Progenitor cell of endocrine pancreas (in vitro differentiated cells): ENCODE data around the gene ST6GALNAC4. TPM values are rescaled to one million over a fixed set of nuclear protein-coding genes. Genes with fewer than 3 reads are reported as not detected.

Experiments
- DNase-seq: peaks from one replicate; pipeline ENCODE4 v3.0.0; 2021; ENCODE audit warnings: low spot score; ENCODE audit not compliant: unreplicated experiment
- H3K27ac Mint-ChIP-seq: 2 replicates; pipeline ENCODE4 v1.8.0; 2021; ENCODE audit warnings: mild to moderate bottlenecking, moderate library complexity, mixed read lengths
- H3K27me3 Mint-ChIP-seq: 2 replicates; pipeline ENCODE4 v1.8.0; 2021; ENCODE audit warnings: mixed read lengths
- H3K36me3 Mint-ChIP-seq: 2 replicates; pipeline ENCODE4 v1.8.0; 2022; ENCODE audit warnings: mixed read lengths; ENCODE audit not compliant: insufficient read depth
- H3K4me1 Mint-ChIP-seq: 2 replicates; pipeline ENCODE4 v1.8.0; 2021; ENCODE audit warnings: low read depth, mixed read lengths
- H3K4me3 Mint-ChIP-seq: 2 replicates; pipeline ENCODE4 v1.8.0; 2021; ENCODE audit warnings: low read depth, mild to moderate bottlenecking, moderate library complexity, mixed read lengths
- H3K9me3 Mint-ChIP-seq: 2 replicates; pipeline ENCODE4 v1.8.0; 2021; ENCODE audit warnings: low read depth, mixed read lengths
- CTCF ChIP-seq: fragments of 200-600 bp; sonication (generic); IDR thresholded peaks from one replicate; pipeline ENCODE4 v1.5.0; 2021; ENCODE audit warnings: antibody characterized with exemption, mild to moderate bottlenecking; ENCODE audit not compliant: unreplicated experiment
- total RNA-seq: library from RNA; stranded (reverse); gene quantifications from 2 replicates; pipeline ENCODE4 v1.2.1, GENCODE V29; 2021

Gene ST6GALNAC4
- total RNA-seq, 1 donor from 2014 or later, result 7.7 TPM

- no peak overlapping the region for H3K27ac Mint-ChIP-seq
- H3K4me1 Mint-ChIP-seq, result peaks cover 15% of the 10 kb centered on the region
- no peak for TF ChIP-seq CTCF
- H3K27me3 Mint-ChIP-seq, result no peaks in the 10 kb centered on the region
- no peak for DNase-seq
- H3K9me3 Mint-ChIP-seq, result no peaks in the 10 kb centered on the region
- H3K4me3 Mint-ChIP-seq, result no peak overlapping the region
- peaks cover 12% of the 10 kb centered on the region for H3K36me3 Mint-ChIP-seq
These were observed 25.0 kb upstream of the ST6GALNAC4 start for GRCh38 chr9:127941961-127942215.

- Mint-ChIP-seq H3K36me3 (peaks cover 12% of the 10 kb centered on the region), H3K27ac (no peak overlapping the region), H3K9me3 (no peaks in the 10 kb centered on the region), H3K4me3 (no peak overlapping the region), H3K27me3 (no peaks in the 10 kb centered on the region), H3K4me1 (peaks cover 19% of the 10 kb centered on the region)
- no peak for DNase-seq
- TF ChIP-seq CTCF, result no peak
These were observed 24.5 kb upstream of the ST6GALNAC4 start for GRCh38 chr9:127941062-127941960.

- TF ChIP-seq CTCF, result no peak
- H3K4me3 Mint-ChIP-seq, result peak overlapping the region; percentile 16
- H3K36me3 Mint-ChIP-seq, result peaks cover 12% of the 10 kb centered on the region
- no peaks in the 10 kb centered on the region for H3K27me3 Mint-ChIP-seq
- DNase-seq, result no peak
- H3K9me3 Mint-ChIP-seq, result no peaks in the 10 kb centered on the region
- no peak overlapping the region for H3K27ac Mint-ChIP-seq
- peaks cover 24% of the 10 kb centered on the region for H3K4me1 Mint-ChIP-seq
These were observed 23.8 kb upstream of the ST6GALNAC4 start for GRCh38 chr9:127940593-127940992.

GRCh38 chr9:127938298-127938690 lies 21.5 kb upstream of the ST6GALNAC4 start:
- no peaks in the 10 kb centered on the region for H3K27me3 Mint-ChIP-seq
- H3K9me3 Mint-ChIP-seq, result no peaks in the 10 kb centered on the region
- no peak for TF ChIP-seq CTCF
- peaks cover 10% of the 10 kb centered on the region for H3K36me3 Mint-ChIP-seq
- peaks cover 24% of the 10 kb centered on the region for H3K4me1 Mint-ChIP-seq
- peak overlapping the region; percentile 85 for H3K4me3 Mint-ChIP-seq
- peak overlapping the region; percentile 71 for H3K27ac Mint-ChIP-seq
- DNase-seq, result no peak

GRCh38 chr9:127937388-127938297 lies 20.8 kb upstream of the ST6GALNAC4 start, which contains the start of gene DPM2:
DPM2 (minus strand) TSS chr9:127937854; CDS start chr9:127937820, 34 bp downstream.
- peaks cover 22% of the 10 kb centered on the region for H3K4me1 Mint-ChIP-seq
- peaks cover 6% of the 10 kb centered on the region for H3K36me3 Mint-ChIP-seq
- H3K27me3 Mint-ChIP-seq, result no peaks in the 10 kb centered on the region
- no peak for TF ChIP-seq CTCF
- DNase-seq, result peak; percentile 44
- H3K9me3 Mint-ChIP-seq, result no peaks in the 10 kb centered on the region
- peak within 1 kb of the TSS; percentile 96 for H3K27ac Mint-ChIP-seq
- peak within 1 kb of the TSS; percentile 85 for H3K4me3 Mint-ChIP-seq
